Thyroid gland (tissue), 4 donors: ENCODE measurements around the gene INPP4B. TPM values are rescaled to one million over a fixed set of nuclear protein-coding genes. Genes with fewer than 3 reads are reported as not detected.

Experiments used
- DNase-seq, 2 donors: peaks; one replicate each; pipeline ENCODE4 v3.0.0-alpha.2; 2019
- H3K27ac ChIP-seq, 3 donors: fragments of 200-600 bp; sonication (generic); 1 replicate in 2 of 3; 2 replicates in 1 of 3; pipeline ENCODE4 v1.5.1; 2016 to 2019; ENCODE audit warnings: mild to moderate bottlenecking in 1 of 3, moderate library complexity in 1 of 3
- H3K27me3 ChIP-seq: fragments of 200-600 bp; sonication (generic); one replicate; pipeline ENCODE4 v1.5.1; 2019
- H3K36me3 ChIP-seq, 2 donors: fragments of 200-600 bp; sonication (generic); one replicate each; pipeline ENCODE4 v1.5.1; 2016 to 2019
- H3K4me1 ChIP-seq, 2 donors: fragments of 200-600 bp; sonication (generic); one replicate each; pipeline ENCODE4 v1.5.1; 2017 to 2019
- H3K4me3 ChIP-seq, 3 donors: fragments of 200-600 bp; sonication (generic); replicated peaks in 1 of 3; 1 replicate in 2 of 3; 2 replicates in 1 of 3; pipeline ENCODE4 v1.5.1; 2016; ENCODE audit warnings: mild to moderate bottlenecking in 1 of 3
- H3K9me3 ChIP-seq: fragments of 200-600 bp; sonication (generic); one replicate; pipeline ENCODE4 v1.5.1; 2017
- CTCF ChIP-seq, 6 experiments: fragments of 200-600 bp in 3 of 6; fragments of 450-650 bp in 3 of 6; sonication (generic) in 3 of 6; IDR thresholded peaks; one replicate each; pipeline ENCODE4 v1.5.1; 2016 to 2019; ENCODE audit warnings: antibody characterized with exemption in 6 of 6, mild to moderate bottlenecking in 2 of 6, inconsistent platforms in 1 of 6, moderate library complexity in 1 of 6
- POLR2A ChIP-seq, 2 donors: fragments of 450-650 bp; IDR thresholded peaks; one replicate each; pipeline ENCODE4 v1.6.1; 2017; ENCODE audit warnings: antibody characterized with exemption in 2 of 2, mild to moderate bottlenecking in 2 of 2, moderate library complexity in 1 of 2
- WGBS, 2 donors: methylation state at CpG; one replicate each; pipeline ENCODE4 v1.1.5; 2017; 5-methylcytosine and 5-hydroxymethylcytosine counted together
- intact Hi-C: fragments of 100-400 bp; cut with DNase I; formaldehyde crosslinking; loops from one replicate; pipeline ENCODE4 v1.15.1; 2023
- total RNA-seq, 4 donors: library from RNA; depleted of rRNA; stranded (reverse); fragments of >200 nt; gene quantifications; one replicate each; pipeline ENCODE4 v1.2.3, GENCODE V29; 2016

Gene INPP4B
- total RNA-seq, 4 donors from 2014 or later, result 8.0 to 22.1 (median 12.0) TPM

DNA sequence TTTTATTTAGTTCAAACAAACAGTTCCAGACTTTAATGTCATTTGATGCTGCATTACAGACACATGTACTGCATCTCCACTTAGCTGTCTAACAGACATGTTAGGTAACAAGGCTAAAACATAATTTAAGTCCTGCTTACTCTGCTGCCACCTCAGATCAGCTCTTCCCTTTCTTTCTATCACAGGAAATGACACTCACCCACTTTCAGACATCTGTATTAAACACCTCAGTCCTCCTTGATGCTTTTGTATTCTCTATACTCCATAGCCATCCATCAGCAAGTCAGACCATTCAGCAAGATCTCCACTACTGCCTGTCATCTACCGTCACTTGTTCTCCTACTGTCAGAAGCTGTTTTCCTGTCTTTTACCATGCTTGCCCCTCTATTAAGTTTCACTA is 804.3 kb downstream of the INPP4B start:
- Histone ChIP-seq H3K36me3 (no peaks in the 10 kb centered on the region), H3K27ac (no peak overlapping the region), H3K4me3 (no peak overlapping the region), H3K9me3 (no peaks in the 10 kb centered on the region), H3K27me3 (no peaks in the 10 kb centered on the region), H3K4me1 (peaks cover 0 to 3% of the 10 kb centered on the region in 2 donors)
- 40 to 48% methylated on average over 1 of the region's 1 CpG for WGBS, 2 donors
- no peak for DNase-seq
- intact Hi-C loops, result no loop called here
- TF ChIP-seq CTCF (IDR thresholded peaks at IDR 0.05), result no peak
- TF ChIP-seq POLR2A (IDR thresholded peaks at IDR 0.05), result no peak

GRCh38 chr4:142040043-142040442 is 806.1 kb downstream of the INPP4B start:
- no peak for TF ChIP-seq CTCF (IDR thresholded peaks at IDR 0.05)
- no peak for TF ChIP-seq POLR2A (IDR thresholded peaks at IDR 0.05)
- DNase-seq, result no peak
- H3K36me3 ChIP-seq, result no peaks in the 10 kb centered on the region
- peaks cover 0 to 3% of the 10 kb centered on the region in 2 donors for H3K4me1 ChIP-seq
- no peaks in the 10 kb centered on the region for H3K27me3 ChIP-seq
- intact Hi-C loops, result no loop called here
- H3K9me3 ChIP-seq, result no peaks in the 10 kb centered on the region
- H3K4me3 ChIP-seq, result no peak overlapping the region
- no peak overlapping the region for H3K27ac ChIP-seq
- WGBS, 2 donors, result 79% methylated on average over 3 of the region's 3 CpGs

GRCh38 chr4:142036795-142037583 is 809.1 kb downstream of the INPP4B start:
- TF ChIP-seq CTCF (IDR thresholded peaks at IDR 0.05), result no peak
- TF ChIP-seq POLR2A (IDR thresholded peaks at IDR 0.05), result no peak
- intact Hi-C loops, result no loop called here
- WGBS, 2 donors, result 79 to 87% methylated on average over 4 of the region's 4 CpGs
- Histone ChIP-seq H3K27ac (no peak overlapping the region), H3K36me3 (no peaks in the 10 kb centered on the region), H3K4me1 (peaks cover 0 to 2% of the 10 kb centered on the region in 2 donors), H3K27me3 (no peaks in the 10 kb centered on the region), H3K9me3 (no peaks in the 10 kb centered on the region), H3K4me3 (no peak overlapping the region)
- DNase-seq, result no peak

DNA sequence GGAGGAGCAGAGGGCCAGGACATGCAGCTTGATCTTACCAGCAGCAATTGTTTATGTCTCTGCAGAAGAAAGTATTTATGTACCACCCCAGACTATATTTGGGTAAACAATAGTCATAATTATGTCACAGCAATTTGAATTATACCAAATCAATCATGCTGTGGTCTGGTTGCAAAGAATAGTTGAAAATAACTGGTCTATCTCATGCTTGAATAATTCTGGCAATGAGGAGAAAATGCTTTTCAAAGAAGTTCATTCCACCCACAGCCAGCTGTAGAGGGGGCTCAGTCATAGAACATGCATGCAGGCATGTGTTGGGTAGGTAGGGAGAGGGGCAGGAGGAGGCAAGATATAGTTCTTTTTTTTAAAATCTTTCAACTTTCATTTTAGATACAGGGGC is 810.5 kb downstream of the INPP4B start:
- Histone ChIP-seq H3K4me3 (no peak overlapping the region), H3K4me1 (no peaks in the 10 kb centered on the region), H3K36me3 (no peaks in the 10 kb centered on the region), H3K9me3 (no peaks in the 10 kb centered on the region), H3K27ac (no peak overlapping the region), H3K27me3 (no peaks in the 10 kb centered on the region)
- TF ChIP-seq POLR2A (IDR thresholded peaks at IDR 0.05) (no peak), CTCF (IDR thresholded peaks at IDR 0.05) (no peak)
- DNase-seq, result no peak
- intact Hi-C loops, result no loop called here

- Histone ChIP-seq H3K36me3 (no peaks in the 10 kb centered on the region), H3K27ac (no peak overlapping the region), H3K9me3 (no peaks in the 10 kb centered on the region), H3K4me1 (no peaks in the 10 kb centered on the region), H3K4me3 (no peak overlapping the region), H3K27me3 (no peaks in the 10 kb centered on the region)
- WGBS, 2 donors, result 94 to 96% methylated on average over 3 of the region's 3 CpGs
- DNase-seq, result no peak
- intact Hi-C loops, result no loop called here
- TF ChIP-seq POLR2A (IDR thresholded peaks at IDR 0.05) (no peak), CTCF (IDR thresholded peaks at IDR 0.05) (no peak)
These were observed 812.0 kb downstream of the INPP4B start for GRCh38 chr4:142034101-142034500.
